ENCODE data around the gene ATP1A4. TPM values are rescaled to one million over a fixed set of nuclear protein-coding genes. Genes with fewer than 3 reads are reported as not detected.

The ATP1A4 gene
- total RNA-seq, 1 donor from 2014 or later: not detected

GRCh38 chr1:160129966-160130365 lies 21.4 kb upstream of the ATP1A4 start:
- H3K27me3 Mint-ChIP-seq (ENCODE audit: unreplicated experiment): peaks cover 31% of the 10 kb centered on the region
- no peaks in the 10 kb centered on the region for H3K9me3 Mint-ChIP-seq (ENCODE audit: unreplicated experiment)
- no peak for DNase-seq (ENCODE audit: extremely low spot score, unreplicated experiment)
- no peak overlapping the region for H3K4me3 Mint-ChIP-seq (ENCODE audit: unreplicated experiment)
- no peak overlapping the region for H3K27ac Mint-ChIP-seq (ENCODE audit: unreplicated experiment)
- no peaks in the 10 kb centered on the region for H3K36me3 Mint-ChIP-seq (ENCODE audit: unreplicated experiment)
- peaks cover 6% of the 10 kb centered on the region for H3K4me1 Mint-ChIP-seq (ENCODE audit: unreplicated experiment)
- no peak for TF ChIP-seq CTCF (IDR thresholded peaks at IDR 0.05)

- no peak for DNase-seq (ENCODE audit: extremely low spot score, unreplicated experiment)
- H3K4me3 Mint-ChIP-seq (ENCODE audit: unreplicated experiment): no peak overlapping the region
- peaks cover 31% of the 10 kb centered on the region for H3K27me3 Mint-ChIP-seq (ENCODE audit: unreplicated experiment)
- H3K27ac Mint-ChIP-seq (ENCODE audit: unreplicated experiment): no peak overlapping the region
- no peaks in the 10 kb centered on the region for H3K9me3 Mint-ChIP-seq (ENCODE audit: unreplicated experiment)
- H3K4me1 Mint-ChIP-seq (ENCODE audit: unreplicated experiment): peaks cover 5% of the 10 kb centered on the region
- TF ChIP-seq CTCF (IDR thresholded peaks at IDR 0.05): no peak
- no peaks in the 10 kb centered on the region for H3K36me3 Mint-ChIP-seq (ENCODE audit: unreplicated experiment)
Observed at GRCh38 chr1:160130486-160130885, 20.9 kb upstream of the ATP1A4 start.

GRCh38 chr1:160130939-160131338 lies 20.5 kb upstream of the ATP1A4 start:
- H3K4me3 Mint-ChIP-seq (ENCODE audit: unreplicated experiment): no peak overlapping the region
- peaks cover 1% of the 10 kb centered on the region for H3K4me1 Mint-ChIP-seq (ENCODE audit: unreplicated experiment)
- no peaks in the 10 kb centered on the region for H3K9me3 Mint-ChIP-seq (ENCODE audit: unreplicated experiment)
- peaks cover 31% of the 10 kb centered on the region for H3K27me3 Mint-ChIP-seq (ENCODE audit: unreplicated experiment)
- no peak for DNase-seq (ENCODE audit: extremely low spot score, unreplicated experiment)
- TF ChIP-seq CTCF (IDR thresholded peaks at IDR 0.05): no peak
- H3K27ac Mint-ChIP-seq (ENCODE audit: unreplicated experiment): no peak overlapping the region
- no peaks in the 10 kb centered on the region for H3K36me3 Mint-ChIP-seq (ENCODE audit: unreplicated experiment)

- DNase-seq (ENCODE audit: extremely low spot score, unreplicated experiment): no peak
- Mint-ChIP-seq H3K9me3 (ENCODE audit: unreplicated experiment) (no peaks in the 10 kb centered on the region), H3K4me3 (ENCODE audit: unreplicated experiment) (no peak overlapping the region), H3K27me3 (ENCODE audit: unreplicated experiment) (peaks cover 31% of the 10 kb centered on the region), H3K36me3 (ENCODE audit: unreplicated experiment) (no peaks in the 10 kb centered on the region), H3K27ac (ENCODE audit: unreplicated experiment) (no peak overlapping the region), H3K4me1 (ENCODE audit: unreplicated experiment) (no peaks in the 10 kb centered on the region)
- TF ChIP-seq CTCF (IDR thresholded peaks at IDR 0.05): no peak
Observed at GRCh38 chr1:160131803-160132565, 19.4 kb upstream of the ATP1A4 start.

- H3K27ac Mint-ChIP-seq (ENCODE audit: unreplicated experiment): no peak overlapping the region
- no peaks in the 10 kb centered on the region for H3K9me3 Mint-ChIP-seq (ENCODE audit: unreplicated experiment)
- no peak overlapping the region for H3K4me3 Mint-ChIP-seq (ENCODE audit: unreplicated experiment)
- H3K36me3 Mint-ChIP-seq (ENCODE audit: unreplicated experiment): no peaks in the 10 kb centered on the region
- no peaks in the 10 kb centered on the region for H3K4me1 Mint-ChIP-seq (ENCODE audit: unreplicated experiment)
- no peak for TF ChIP-seq CTCF (IDR thresholded peaks at IDR 0.05)
- no peak for DNase-seq (ENCODE audit: extremely low spot score, unreplicated experiment)
- H3K27me3 Mint-ChIP-seq (ENCODE audit: unreplicated experiment): peaks cover 40% of the 10 kb centered on the region
Observed at GRCh38 chr1:160133990-160134770, 17.2 kb upstream of the ATP1A4 start.
